ENCODE results near the gene CA5A.
A peak's percentile ranks its signal among the peaks of the same experiment; 100 is the strongest.
"Not testable (repeated sequence)": the region's sequence is repeated elsewhere in the genome, so short reads cannot be mapped to it uniquely, and the experiment has no call there.

Gene CA5A

DNA sequence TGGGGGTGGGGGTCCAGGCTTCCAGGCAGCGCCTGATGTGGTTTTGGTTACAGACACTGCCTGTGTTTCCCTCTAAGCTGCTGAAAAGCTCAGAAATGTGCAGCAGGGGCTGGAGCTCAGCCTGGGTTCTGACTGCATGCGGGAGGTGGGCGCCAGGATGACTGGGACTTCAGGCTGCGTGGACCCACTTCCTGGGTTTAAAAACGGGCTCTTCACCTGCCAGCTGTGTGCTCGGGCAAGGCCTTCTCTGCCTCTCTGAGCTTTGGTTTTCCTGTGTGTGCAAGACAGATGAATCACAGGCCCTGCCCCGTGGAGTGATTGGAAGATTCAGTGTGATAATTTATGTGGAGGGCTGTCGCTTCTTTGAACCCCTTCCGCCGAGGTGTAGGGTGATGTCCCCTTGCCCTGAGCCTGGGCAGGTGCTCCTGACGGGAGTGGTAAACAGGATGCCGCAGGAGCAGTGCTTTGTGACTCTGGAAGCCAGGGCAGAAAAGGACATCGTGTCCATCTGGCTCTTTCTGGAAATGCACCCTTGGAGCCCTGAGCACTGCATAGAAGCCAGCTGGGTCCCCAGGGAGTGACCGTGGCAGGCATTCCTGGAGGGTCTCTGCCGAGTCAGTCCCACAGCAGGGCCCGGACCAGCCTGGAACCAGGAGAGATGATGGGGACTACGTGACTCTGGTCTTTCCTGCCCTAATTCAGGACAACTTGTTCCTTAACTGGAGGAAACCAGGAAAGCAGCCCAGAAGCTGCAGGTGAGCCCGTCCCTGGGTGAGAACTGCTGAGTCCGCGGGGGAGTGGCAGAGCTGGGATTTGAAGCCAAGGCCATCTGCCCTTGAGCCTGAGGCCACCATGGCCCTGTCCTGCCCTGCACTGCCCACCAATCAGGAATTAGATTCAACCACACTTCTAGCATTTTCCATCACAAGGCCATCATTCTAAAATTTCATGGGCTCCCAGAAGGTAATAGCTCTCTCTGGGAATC lies 38.5 kb downstream of the CA5A start:
- no peak overlapping the region for H3K4me3 ChIP-seq (ENCODE audit: low read length)
- no peak for TF ChIP-seq CTCF (IDR thresholded peaks at IDR 0.05; ENCODE audit: insufficient read depth, low read depth, low read length, missing control alignments)
- DNase-seq (ENCODE audit: low read depth), result no peak

DNA sequence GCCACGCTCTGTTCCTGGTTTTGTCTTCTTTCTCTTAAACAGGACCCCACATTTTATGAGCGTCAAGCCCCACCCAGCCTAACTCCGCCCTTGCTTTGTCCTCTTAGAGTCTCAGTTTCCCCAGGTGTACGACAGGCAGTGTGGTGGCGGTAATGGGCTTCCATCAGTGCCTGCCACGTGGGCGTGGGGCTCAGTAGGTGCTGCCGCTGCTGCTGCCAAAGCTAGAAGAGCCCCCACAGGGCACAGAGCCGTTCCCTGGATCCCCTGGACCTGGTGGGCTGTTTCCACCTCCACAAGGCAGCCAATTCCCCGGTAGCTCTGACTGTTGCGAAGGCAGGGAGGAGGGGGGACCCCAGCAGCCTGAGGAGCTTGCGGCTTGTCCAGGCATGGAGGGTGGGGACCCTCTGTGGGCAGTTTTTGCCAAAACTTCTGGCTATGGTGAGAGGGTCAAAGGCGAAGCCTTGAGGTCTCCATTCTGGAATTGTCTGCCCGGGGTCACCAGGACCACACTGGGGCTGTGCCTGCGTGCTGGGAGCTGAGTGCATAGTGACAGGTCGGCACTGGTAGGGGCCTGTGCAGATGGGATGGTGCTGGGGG lies 39.3 kb downstream of the CA5A start:
- H3K4me3 ChIP-seq (ENCODE audit: low read length); DNase-seq (ENCODE audit: low read depth): not testable (repeated sequence)

GRCh38 chr16:87896176-87896890 lies 40.0 kb downstream of the CA5A start:
- not testable (repeated sequence) for H3K4me3 ChIP-seq (ENCODE audit: low read length); DNase-seq (ENCODE audit: low read depth)

- peak; percentile 22 for DNase-seq (ENCODE audit: low read depth)
- TF ChIP-seq CTCF (IDR thresholded peaks at IDR 0.05; ENCODE audit: insufficient read depth, low read depth, low read length, missing control alignments), result no peak
Measured at GRCh38 chr16:87895641-87896141, 40.6 kb downstream of the CA5A start.

DNA sequence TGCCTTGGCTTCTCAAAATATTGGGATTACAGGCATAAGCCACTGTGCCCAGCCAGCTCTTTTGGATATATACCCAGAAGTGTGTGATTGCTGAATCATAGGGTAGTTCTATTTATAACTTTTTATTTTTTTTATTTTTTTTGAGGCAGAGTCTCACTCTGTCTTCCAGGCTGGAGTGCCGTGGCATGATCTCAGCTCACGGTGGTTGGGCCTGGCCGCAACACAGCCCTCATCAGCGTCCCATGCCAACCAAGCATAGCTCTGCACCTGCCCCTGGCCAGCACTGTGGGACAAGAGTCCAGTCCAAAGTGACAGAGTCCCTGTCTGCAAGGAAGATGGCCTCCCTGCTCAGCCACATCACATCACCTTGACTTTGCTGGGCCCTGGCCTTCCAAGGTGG lies 42.3 kb downstream of the CA5A start:
- H3K4me3 ChIP-seq (ENCODE audit: low read length); DNase-seq (ENCODE audit: low read depth): not testable (repeated sequence)

More at GRCh38 chr16:87895641-87896141, 40.6 kb downstream of the CA5A start:
- no peak overlapping the region for H3K4me3 ChIP-seq (ENCODE audit: low read length)

DNA sequence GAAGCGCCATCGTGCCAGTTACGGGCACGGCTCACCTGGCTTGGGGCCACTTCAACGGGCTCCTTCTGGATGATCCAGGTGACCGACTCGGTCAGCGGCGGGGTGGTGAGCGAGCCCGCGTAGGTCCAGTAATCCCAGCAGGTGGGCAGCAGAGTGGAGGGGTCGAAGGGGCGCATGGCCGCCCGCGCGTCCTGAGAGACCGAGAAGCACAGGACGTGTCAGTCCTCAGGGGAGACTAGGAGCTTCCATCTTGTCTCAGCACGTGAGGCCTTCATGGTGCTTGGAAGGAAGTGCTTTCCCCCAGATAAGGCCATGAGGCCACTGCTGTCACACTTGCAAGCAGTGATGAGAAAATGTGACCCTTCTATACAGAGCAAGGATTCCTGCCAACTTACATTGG lies 44.6 kb downstream of the CA5A start:
- no peak overlapping the region for H3K4me3 ChIP-seq (ENCODE audit: low read length)
- TF ChIP-seq CTCF (IDR thresholded peaks at IDR 0.05; ENCODE audit: insufficient read depth, low read depth, low read length, missing control alignments), result no peak
- no peak for DNase-seq (ENCODE audit: low read depth)

DNA sequence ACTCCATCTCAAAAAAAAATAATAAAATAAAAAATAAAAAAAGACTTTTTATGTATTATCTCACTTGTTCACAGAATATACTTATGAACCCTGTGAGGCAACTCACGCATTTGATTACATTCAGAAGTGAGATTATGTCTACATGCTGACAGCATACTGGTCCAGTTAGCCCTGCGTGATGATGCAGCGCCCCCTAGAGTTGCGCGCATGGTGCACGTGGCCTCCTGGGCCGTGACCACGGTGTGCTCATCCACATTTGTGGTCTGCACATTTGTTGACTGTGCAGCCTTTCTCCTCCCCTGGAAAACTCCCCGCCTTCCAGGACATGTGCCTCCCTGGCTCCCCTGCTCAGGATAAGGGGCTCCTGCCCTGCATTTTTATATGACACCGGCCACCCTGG lies 46.6 kb downstream of the CA5A start:
- not testable (repeated sequence) for H3K4me3 ChIP-seq (ENCODE audit: low read length); DNase-seq (ENCODE audit: low read depth)

GRCh38 chr16:87888346-87888745 lies 48.0 kb downstream of the CA5A start:
- H3K4me3 ChIP-seq (ENCODE audit: low read length); DNase-seq (ENCODE audit: low read depth): not testable (repeated sequence)

- not testable (repeated sequence) for H3K4me3 ChIP-seq (ENCODE audit: low read length); DNase-seq (ENCODE audit: low read depth)
Measured at GRCh38 chr16:87887931-87888330, 48.4 kb downstream of the CA5A start.

- not testable (repeated sequence) for H3K4me3 ChIP-seq (ENCODE audit: low read length); DNase-seq (ENCODE audit: low read depth)
Measured at GRCh38 chr16:87885371-87885967, 50.9 kb downstream of the CA5A start.
